OCI-M2 (cell line): Measurements from ENCODE around the gene MYRIP.
"Not testable (repeated sequence)": the region's sequence is repeated elsewhere in the genome, so short reads cannot be mapped to it uniquely, and the experiment has no call there.

Experiments used
- DNase-seq: peaks from one replicate; lab custom pipeline; 2025; ENCODE audit not compliant: unreplicated experiment; lab: John Stamatoyannopoulos, UW

The MYRIP gene

GRCh38 chr3:40120067-40120692 lies 310.8 kb downstream of the MYRIP start:
- DNase-seq: no peak

- DNase-seq: no peak
Measured at GRCh38 chr3:40120806-40121205, 311.4 kb downstream of the MYRIP start.

- no peak for DNase-seq
Measured at GRCh38 chr3:40124918-40125317, 315.5 kb downstream of the MYRIP start.

GRCh38 chr3:40128166-40128565 lies 318.8 kb downstream of the MYRIP start:
- no peak for DNase-seq

- no peak for DNase-seq
Measured at GRCh38 chr3:40129510-40129909, 320.1 kb downstream of the MYRIP start.

GRCh38 chr3:40129981-40130380 lies 320.6 kb downstream of the MYRIP start:
- no peak for DNase-seq

GRCh38 chr3:40130721-40131120 lies 321.3 kb downstream of the MYRIP start:
- DNase-seq: no peak

GRCh38 chr3:40133886-40134575 lies 324.6 kb downstream of the MYRIP start:
- DNase-seq: not testable (repeated sequence)

GRCh38 chr3:40137591-40138295 lies 328.3 kb downstream of the MYRIP start:
- no peak for DNase-seq

GRCh38 chr3:40143283-40144090 lies 334.1 kb downstream of the MYRIP start:
- DNase-seq: no peak

GRCh38 chr3:40148827-40149226 lies 339.4 kb downstream of the MYRIP start:
- no peak for DNase-seq

- no peak for DNase-seq
Measured at GRCh38 chr3:40152482-40153133, 343.2 kb downstream of the MYRIP start.

- no peak for DNase-seq
Measured at GRCh38 chr3:40160933-40161332, 351.5 kb downstream of the MYRIP start.

- DNase-seq: no peak
Measured at GRCh38 chr3:40162616-40163015, 353.2 kb downstream of the MYRIP start.

GRCh38 chr3:40166997-40167396 lies 357.6 kb downstream of the MYRIP start:
- no peak for DNase-seq

- DNase-seq: no peak
Measured at GRCh38 chr3:40167958-40168357, 358.5 kb downstream of the MYRIP start.

- DNase-seq: no peak
Measured at GRCh38 chr3:40169983-40170382, 360.6 kb downstream of the MYRIP start.

- DNase-seq: no peak
Measured at GRCh38 chr3:40170395-40170794, 361.0 kb downstream of the MYRIP start.

GRCh38 chr3:40172560-40172959 lies 363.2 kb downstream of the MYRIP start:
- no peak for DNase-seq

- no peak for DNase-seq
Measured at GRCh38 chr3:40173227-40173721, 363.9 kb downstream of the MYRIP start.
